HG02884 (cell line): Measurements from ENCODE around the gene STRBP.
"Not testable (repeated sequence)": the region's sequence is repeated elsewhere in the genome, so short reads cannot be mapped to it uniquely, and the experiment has no call there.

Experiments used
- ATAC-seq: cut with Tn5 transposase; IDR thresholded peaks from one replicate; pipeline ENCODE4 v1.9.1; 2021; ENCODE audit warnings: mild to moderate bottlenecking, moderate library complexity; ENCODE audit not compliant: unreplicated experiment

The STRBP gene

DNA sequence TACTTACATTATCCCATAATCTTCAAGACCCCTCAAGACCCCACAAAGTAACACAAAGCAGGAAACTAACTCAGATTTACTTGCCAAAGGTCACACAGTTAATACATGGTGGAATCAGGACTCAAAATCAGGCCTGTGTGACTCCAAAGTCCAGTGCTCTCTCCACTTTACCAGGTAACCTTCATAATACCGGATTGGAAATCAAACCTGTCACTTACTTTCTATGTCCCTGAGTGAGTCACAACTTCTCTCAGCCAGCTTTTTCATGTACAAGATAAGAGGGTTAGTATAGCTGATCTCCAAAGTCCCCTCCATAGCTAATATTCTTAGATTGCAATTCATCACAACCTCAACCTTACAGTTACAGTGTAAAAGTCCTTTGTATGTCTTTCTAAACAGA, 17.1 kb downstream of the STRBP start:
- ATAC-seq = no peak

DNA sequence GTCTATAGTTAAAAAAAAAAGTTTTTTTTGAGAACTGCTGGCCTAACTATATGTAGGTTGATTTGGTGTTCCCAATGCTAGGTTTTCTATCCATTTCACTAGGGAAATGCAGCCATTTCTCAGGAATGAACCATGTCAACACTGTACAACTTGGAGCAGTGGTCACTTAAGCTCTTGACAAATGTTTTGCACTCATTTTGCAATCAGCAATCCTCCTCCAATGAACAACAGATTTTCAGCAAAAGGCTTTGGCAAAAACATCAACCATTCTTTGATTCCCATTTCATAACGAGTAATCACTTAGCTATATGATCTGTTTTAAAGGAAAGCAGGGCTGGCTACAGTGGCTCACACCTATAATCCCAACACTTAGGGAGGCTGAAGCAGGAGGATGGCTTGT, 17.9 kb downstream of the STRBP start:
- ATAC-seq = no peak

DNA sequence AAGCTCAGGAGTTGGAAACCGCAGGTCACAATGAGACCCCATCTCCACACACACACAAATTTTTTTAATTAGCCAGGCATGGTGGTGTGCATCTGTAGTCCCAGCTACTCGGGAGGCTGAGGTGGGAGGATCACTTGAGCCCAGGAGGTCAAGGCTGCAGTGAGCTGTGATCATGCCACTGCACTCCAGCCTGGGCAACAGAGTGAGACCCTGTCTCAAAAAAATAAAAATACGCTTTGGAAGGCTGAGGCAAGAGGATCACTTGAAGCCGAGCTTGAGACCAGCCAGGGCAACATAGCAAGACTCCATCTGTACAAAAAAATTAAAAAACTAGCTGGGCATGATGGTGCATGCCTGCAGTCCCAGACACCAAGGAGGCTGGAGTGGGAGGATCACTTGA, 19.2 kb downstream of the STRBP start:
- not testable (repeated sequence) for ATAC-seq

DNA sequence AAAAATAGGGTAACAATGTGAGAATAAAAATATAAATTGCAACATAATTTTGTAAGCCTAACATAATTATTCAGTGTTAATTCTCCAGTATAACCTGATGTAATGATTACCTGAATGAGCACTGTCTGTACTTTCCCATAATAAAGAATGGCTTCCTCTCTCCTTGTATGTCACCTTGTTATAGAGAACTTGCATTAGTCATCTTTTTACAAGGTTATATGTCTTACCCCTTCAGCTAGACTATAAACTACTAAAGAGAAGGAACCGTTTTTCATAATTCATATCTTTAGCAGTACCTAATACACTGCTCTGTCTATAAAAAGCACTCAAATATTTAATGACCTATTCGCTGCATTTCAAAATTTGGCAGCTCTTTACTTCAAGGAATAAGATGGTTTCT, 19.8 kb downstream of the STRBP start:
- no peak for ATAC-seq

DNA sequence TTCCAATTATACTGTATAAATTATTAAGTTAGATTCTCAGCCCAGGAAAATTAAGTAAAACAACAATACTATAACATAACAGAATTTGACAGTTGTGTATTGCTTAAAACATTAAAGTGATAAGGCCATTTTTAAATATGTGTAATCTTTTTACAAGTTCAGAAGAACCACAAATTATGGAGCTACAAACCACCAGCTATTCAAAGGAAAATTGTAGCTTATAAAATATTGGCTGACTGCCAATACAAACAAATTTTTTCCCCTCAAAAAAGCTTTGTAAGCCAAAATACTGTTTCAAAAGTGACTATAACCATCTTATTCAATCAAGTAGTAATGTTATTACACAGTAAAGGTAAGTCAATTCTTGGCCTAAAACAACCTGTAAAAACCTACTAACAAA, 21.9 kb downstream of the STRBP start:
- no peak for ATAC-seq

DNA sequence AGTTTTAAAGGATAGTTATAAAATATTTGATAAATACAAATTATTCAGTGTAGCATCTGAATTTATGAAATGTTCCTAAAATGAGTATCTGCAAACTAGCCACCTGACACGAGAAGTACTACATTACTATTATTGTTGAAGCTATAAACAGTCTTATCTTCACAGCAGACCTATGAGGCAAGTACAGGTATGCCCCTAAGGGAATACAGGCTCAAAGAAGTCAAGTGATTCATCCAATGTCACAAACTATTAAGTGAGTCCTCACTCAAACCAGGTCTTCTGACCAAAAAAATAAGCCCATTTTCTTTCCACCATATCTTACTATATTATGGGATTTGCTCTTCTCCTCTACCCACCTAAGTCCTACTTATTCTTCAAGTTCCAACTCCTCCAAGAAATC, 28.7 kb downstream of the STRBP start:
- no peak for ATAC-seq

DNA sequence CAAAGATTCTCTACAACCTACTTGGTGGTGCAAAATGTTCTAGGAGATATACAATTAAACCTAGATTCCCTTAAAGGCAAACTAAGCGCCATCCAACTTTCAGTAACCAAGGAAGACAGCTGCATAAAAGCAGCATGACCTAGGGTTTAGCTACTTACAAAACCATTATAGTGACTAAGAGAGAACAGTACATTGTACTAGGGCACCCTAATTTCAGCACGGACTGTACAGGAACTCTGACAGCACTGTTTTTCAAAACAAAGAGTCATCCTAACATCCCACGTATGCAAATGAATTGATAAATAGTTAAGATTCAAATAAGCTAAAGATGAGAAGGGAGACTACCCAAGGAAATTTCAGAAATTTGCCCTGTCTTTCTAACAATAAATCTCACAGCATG, 30.0 kb downstream of the STRBP start:
- peak; percentile 58 for ATAC-seq

DNA sequence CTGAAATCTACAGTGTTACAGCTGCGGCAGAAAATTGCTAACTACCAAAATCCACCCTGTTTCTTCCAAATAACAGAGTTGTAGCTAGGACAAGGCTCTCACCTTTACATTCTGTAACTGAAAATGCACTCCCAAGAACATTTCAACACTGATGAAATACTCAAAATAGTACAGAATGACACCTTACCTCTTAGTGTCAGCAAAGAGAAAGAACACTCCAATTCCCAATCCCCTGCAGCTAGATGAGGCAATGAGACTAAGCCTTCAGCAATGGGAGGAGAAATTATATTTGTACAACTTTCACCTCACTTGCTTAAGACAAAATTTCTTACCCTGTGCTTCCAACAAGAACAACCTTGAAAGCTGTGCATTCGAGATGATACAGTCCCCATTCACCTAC, 31.2 kb downstream of the STRBP start:
- ATAC-seq = no peak

DNA sequence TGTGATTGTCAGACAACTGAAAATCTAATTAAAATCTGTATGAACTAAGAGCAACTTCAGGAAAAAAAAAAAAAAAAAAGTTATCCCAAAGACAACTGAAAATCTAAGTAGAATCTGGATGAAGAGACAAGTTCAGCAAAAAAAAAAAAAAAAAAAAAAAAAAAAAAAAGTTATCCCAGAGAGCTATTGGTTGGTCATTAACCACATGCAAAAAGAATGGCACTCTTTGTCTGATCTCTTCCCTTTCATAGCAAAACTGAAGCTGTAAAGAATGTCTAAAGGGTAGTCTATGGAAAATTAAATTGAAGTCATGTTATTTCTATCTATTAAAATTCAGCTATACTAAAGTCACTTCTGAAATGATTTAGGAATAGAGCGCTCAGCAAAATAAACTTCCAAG, 32.9 kb downstream of the STRBP start:
- ATAC-seq = no peak

DNA sequence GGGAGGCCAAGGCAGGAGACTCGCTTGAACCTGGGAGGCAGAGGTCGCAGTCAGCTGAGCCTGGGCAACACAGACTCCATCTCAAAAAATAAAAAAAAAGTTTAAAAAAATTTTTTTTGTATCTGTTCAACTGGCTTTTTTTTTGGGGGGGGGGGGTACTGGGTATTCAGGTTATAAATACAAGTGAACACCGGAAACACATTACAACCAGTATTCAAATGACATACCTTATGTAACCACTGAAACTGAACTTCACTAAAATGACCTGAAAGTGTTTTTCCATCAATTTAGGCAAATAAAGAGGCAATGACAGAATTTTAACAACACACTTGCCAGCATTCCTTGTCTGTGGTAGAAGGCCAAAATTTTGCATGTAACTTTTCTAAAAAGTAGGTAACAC, 33.5 kb downstream of the STRBP start:
- no peak for ATAC-seq

DNA sequence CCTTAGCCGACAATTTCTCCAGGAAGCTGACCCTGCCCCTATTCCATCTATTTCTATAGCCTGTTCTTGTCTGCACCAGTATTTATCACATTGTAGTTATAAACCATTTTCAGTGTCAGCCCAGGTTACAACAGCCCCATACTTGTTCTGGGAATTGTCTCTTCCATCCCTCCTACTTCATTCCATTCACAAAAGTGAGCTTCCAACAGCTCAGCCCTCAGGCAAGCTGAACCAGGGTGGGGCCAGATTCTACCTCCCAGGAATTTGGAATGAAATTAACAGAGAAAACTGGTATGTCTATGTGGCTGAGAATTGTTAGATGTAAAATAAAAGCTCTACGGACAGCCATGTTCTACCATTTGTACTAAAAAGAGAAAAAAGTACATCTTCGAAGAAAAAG, 36.1 kb downstream of the STRBP start:
- no peak for ATAC-seq

DNA sequence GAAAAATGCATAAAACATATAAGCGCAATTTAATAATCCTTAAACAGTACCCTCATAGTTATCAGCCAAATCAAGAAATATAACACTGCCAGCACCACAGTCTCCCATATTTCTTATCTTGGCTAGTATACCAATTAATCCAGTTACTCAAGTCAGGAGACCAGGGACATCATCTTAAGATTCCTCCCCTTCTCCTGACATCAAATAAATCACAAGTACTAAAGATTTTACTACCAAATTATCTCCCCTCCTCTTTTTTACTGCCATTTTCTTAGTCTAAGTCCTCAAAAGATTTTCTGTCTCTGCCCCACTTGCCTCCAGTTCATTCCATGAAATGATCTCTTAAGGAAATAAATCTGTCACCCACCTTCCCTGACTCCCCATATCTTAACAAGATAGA, 37.0 kb downstream of the STRBP start:
- no peak for ATAC-seq

DNA sequence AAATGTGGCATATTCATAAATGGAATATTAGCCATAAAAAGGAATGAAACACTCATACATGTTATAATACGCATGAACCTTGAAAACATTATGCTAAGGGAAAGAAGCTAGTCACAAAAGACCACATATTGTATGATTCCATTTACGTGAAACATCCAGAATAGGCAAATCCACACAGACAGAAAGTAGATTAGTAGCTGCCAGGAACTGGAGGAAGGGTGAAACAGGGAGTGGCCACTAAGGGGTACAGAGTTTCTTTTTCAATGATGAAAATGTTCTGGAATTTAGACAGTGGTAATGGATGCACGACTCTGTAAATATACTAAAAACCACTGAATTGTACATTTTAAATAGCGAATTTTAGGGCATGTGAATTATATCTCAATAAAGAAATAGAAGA, 39.4 kb downstream of the STRBP start:
- ATAC-seq = no peak

DNA sequence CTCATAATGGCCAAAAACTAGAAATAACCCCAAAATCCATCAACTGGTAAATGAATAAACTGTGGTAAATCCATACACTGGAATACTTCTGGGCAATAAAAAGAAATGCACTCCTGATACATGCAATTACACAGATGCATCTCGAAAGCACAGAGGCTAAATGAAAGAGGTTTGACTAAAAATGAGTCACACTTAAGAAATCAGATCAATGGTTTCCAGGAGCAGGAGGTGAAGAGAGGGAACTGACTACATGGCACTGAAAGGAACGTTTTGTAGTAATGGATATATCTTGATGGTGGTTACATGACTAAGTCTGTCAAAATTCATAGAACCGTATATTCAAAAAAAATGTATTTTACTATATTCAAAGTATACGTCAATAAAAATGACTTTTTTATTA, 42.4 kb downstream of the STRBP start:
- no peak for ATAC-seq

DNA sequence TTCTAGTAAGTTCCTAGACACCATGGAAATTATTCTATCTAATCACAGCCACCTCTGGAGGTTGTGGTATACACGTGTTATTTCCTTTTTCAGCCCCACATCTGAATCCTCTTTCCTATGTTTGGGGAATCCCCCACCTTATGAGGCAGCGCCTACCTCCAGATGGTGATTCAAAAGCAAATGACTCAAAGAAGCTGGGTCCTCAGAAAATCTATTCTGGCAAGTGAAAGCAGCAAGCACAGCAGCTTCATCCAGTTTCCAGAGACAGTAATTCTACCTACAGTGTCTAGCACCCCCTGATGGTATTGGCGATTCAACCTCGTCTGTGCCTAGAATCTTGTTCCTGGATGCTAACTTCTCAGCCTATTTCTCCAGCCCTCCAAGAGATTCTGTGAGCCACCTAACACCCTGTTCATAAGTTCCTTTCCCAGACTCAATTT, 43.0 kb downstream of the STRBP start:
- ATAC-seq = peak; percentile 92

DNA sequence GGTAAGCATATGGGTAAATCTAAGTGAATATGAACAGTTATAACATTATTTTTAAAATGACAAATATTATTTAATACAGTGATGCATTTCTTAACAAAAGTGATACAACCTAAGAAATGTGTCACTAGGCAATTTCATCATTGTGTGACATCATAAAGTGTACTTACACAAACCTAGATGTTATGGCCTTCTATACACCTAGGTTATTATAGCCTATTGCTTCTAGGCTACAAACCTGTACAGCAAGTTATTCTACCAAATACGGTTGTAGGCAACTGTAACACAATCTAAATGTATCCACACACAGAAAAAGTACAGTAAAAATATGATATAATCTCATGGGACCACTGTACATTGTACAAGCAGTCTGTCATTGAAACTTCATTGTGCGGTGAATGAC, 48.3 kb downstream of the STRBP start:
- no peak for ATAC-seq

DNA sequence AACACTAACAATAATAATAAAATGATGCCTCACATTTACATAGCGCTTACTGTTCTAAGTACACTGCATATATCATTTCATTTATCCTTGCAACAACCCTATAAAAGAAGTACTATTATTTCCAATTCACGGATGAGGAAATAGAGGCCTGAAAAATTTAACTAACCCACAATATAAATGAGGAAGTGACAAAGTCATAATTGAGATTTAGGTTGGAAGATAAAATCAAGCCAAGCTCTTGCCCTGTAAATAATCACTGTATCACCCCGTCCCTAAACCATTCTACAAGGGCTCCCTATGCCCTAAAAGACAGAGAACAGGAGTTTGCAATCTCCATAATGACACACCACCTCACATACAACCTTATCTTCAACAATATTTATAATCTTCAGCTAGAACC, 49.6 kb downstream of the STRBP start:
- ATAC-seq = no peak

DNA sequence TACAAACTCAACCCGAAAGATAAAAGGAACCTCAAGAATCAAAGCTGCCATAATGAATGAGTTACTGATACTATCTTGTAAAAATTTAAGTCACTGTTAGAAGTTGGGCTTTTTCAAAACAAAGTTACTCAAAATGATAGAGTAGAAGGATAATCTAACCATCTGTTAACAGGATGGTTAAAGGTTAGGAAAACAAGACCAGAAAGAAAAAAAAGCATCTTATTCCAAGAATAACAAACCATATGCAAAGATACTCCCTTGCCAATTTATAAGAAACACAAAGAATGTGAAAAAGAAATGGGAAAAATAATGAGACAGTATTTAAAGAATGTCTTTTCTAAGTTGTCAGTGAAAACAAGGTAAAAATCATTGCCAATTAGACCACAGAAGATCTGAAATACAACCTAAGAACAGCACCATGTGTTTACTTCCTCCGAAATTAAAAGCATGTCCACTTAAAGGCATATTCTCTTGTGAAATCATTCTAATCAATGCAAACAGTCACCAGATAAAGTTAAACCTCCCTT, 51.2 kb downstream of the STRBP start:
- no peak for ATAC-seq

DNA sequence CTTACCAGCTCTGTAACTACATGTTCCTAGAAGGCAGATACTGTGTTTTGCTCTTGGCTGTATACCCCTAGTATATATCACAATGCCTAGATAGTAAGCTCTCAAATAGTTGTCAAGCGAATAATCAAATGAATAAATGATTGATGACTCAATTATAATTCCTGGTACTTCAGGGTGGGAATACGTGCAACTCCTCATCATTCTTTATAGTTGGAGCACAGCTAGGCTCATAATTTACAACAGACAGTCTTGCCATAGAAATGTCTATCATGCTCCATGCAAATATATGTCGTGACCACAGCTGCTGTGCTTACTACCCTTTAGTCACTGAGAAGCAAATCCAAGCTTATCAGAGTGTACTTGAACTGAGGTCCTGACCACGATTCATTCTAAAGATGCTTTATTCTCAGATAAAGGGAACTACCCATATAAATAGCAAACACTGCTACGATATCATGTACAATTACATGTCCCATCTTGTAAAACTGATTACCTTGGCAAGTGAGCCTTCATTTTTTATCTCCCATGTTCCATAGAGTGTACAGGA, 52.1 kb downstream of the STRBP start:
- no peak for ATAC-seq

DNA sequence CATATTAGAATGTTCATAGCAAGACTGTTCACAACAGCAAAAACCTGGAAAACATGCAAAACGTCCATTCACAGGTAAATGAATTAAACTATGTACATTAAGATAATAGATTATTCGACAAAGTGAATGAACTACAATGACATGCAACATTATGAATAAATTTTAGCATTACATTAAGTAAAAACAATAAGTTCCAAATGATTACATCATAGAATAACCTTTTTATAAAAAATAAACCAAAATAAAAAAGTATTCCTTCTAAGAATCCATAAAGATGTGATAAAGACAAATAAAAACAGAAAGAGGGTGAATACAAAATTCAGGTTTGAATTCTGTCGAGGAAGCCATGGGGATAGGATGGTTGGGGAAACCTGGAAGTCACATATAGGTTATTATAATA, 57.3 kb downstream of the STRBP start:
- ATAC-seq = no peak

DNA sequence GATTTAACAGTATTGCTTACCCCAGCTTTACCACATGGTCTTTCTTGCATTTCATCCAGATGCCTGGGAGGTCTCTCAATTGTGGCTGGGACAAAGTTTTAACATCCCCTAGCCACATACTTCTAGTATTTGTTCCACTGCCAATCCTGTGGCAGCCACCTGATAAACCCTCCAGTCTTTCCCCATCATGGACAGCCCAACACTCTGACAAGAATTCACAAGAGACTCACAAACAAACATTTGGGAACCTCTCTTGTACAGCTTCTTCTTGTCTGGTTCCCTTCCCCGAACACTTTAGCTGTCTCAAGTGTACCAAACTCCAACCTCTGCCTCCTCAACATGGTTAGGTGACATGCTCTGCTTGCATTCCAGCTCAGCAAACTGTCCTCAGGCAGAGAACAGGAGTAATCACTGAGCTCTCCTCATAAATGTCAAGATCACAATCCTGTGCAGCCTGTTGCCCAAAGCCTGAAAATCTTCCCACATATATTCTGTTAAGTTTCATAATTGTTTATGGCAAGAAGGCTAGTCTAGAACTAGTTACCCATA, 59.7 kb downstream of the STRBP start:
- ATAC-seq = no peak

DNA sequence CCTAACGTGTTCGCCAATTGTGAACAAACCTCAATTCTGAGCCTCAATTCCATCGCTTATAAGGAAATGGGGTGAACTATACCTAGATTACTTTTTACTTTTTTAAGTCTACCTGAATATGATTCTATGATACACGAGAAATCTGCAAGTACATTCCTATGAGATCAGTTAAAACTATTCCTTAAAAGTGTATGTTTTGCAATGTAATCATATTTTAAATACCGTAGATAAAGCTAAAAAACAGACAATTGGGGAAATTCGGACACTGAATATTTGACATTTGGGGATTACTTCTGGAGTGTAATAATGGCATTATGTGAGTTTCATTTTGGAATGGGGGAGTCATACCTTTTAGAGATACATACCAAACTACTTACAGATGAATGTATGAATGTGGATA, 62.3 kb downstream of the STRBP start:
- ATAC-seq = no peak

DNA sequence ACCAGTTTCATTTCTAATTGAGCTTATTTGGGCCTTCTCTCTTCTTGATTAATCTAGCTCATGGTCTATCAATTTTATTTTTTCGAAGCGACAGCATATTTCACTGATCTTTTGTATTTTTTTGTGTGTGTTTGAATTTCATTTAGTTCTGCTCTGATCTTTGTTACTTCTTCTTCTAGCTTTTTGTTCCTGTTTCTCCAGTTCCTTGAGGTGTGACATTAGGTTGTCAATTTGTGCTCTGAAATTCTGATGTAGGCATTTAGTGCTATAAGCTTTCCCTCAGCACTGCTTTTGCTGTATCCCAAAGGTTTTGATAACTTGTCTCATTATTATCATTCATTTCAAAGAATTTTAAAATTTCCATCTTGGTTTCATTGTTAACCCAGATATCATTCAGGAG, 67.3 kb downstream of the STRBP start:
- no peak for ATAC-seq
